GM23338 (cell line): Measurements from ENCODE around the gene NPDC1.

Source experiments
- CREB1 ChIP-seq: fragments of 250-450 bp; sonication (Bioruptor Pico); IDR thresholded peaks from 2 replicates; pipeline ENCODE4 v1.5.0; 2020; ENCODE audit warnings: low read depth, mild to moderate bottlenecking, moderate library complexity
- CTCF ChIP-seq, 2 experiments: fragments of 200-600 bp in 1 of 2; sonication (generic) in 1 of 2; conservative IDR thresholded peaks; 2 replicates each; pipeline versions ENCODE4 v1.5.1 to v1.6.1; 2016 to 2017; ENCODE audit warnings: antibody characterized with exemption in 2 of 2, low read depth in 2 of 2, mild to moderate bottlenecking in 2 of 2, moderate library complexity in 1 of 2
- ETS1 ChIP-seq: IDR thresholded peaks from 2 replicates; pipeline ENCODE4 v1.6.1; 2016; ENCODE audit warnings: antibody characterized with exemption
- EZH2 ChIP-seq: fragments of 200-600 bp; sonication (generic); IDR thresholded peaks from one replicate; pipeline ENCODE4 v1.8.0; 2017; ENCODE audit warnings: antibody characterized with exemption, mild to moderate bottlenecking, low read depth; ENCODE audit not compliant: unreplicated experiment
- EZH2phosphoT487 ChIP-seq: fragments of 200-600 bp; sonication (generic); IDR thresholded peaks from one replicate; pipeline ENCODE4 v1.8.1; 2018; ENCODE audit warnings: antibody characterized with exemption; ENCODE audit not compliant: unreplicated experiment
- POLR2AphosphoS5 ChIP-seq: IDR thresholded peaks from 2 replicates; pipeline ENCODE4 v1.6.1; 2016; ENCODE audit warnings: antibody characterized with exemption, low read depth
- REST ChIP-seq: IDR thresholded peaks from one replicate; pipeline ENCODE4 v1.6.1; 2018; ENCODE audit warnings: antibody characterized with exemption; ENCODE audit not compliant: unreplicated experiment
- ZNF331 ChIP-seq: fragments of 250-450 bp; sonication (Bioruptor Pico); IDR thresholded peaks from 2 replicates; pipeline ENCODE4 v1.5.0; 2020; ENCODE audit warnings: low read depth, mild to moderate bottlenecking, moderate library complexity

GRCh38 chr9:137054932-137055384 is 9.0 kb upstream of the NPDC1 start:
- TF ChIP-seq CTCF (conservative IDR thresholded peaks at IDR 0.05; ENCODE audit: low read depth in 2 of 2) (no peak), POLR2AphosphoS5 (no peak), CREB1 (CRISPR knock-in tag) (no peak), EZH2 (no peak), REST (no peak), ZNF331 (CRISPR knock-in tag) (no peak), ETS1 (no peak), EZH2phosphoT487 (no peak)
